HG03196 (cell line): Measurements from ENCODE around the gene SVBP.
"Not testable (repeated sequence)": the region's sequence is repeated elsewhere in the genome, so short reads cannot be mapped to it uniquely, and the experiment has no call there.

Experiments
- ATAC-seq: cut with Tn5 transposase; IDR thresholded peaks from one replicate; pipeline ENCODE4 v1.9.1; 2021; ENCODE audit not compliant: unreplicated experiment

Gene SVBP

GRCh38 chr1:42841440-42842147 lies 24.4 kb upstream of the SVBP start:
- no peak for ATAC-seq

GRCh38 chr1:42841010-42841409 lies 23.8 kb upstream of the SVBP start:
- no peak for ATAC-seq

- ATAC-seq, result no peak
Measured at GRCh38 chr1:42838482-42839190, 21.4 kb upstream of the SVBP start.

- no peak for ATAC-seq
Measured at GRCh38 chr1:42837709-42838108, 20.5 kb upstream of the SVBP start.

- ATAC-seq, result no peak
Measured at GRCh38 chr1:42835422-42835821, 18.2 kb upstream of the SVBP start.

GRCh38 chr1:42834803-42835202 lies 17.6 kb upstream of the SVBP start:
- no peak for ATAC-seq

- no peak for ATAC-seq
Measured at GRCh38 chr1:42833981-42834380, 16.8 kb upstream of the SVBP start.

- no peak for ATAC-seq
Measured at GRCh38 chr1:42832641-42833240, 15.5 kb upstream of the SVBP start.

GRCh38 chr1:42831273-42831672 lies 14.1 kb upstream of the SVBP start:
- no peak for ATAC-seq

GRCh38 chr1:42830631-42831030 lies 13.4 kb upstream of the SVBP start:
- no peak for ATAC-seq

- no peak for ATAC-seq
Measured at GRCh38 chr1:42825036-42825851, 8.0 kb upstream of the SVBP start.

- ATAC-seq, result no peak
Measured at GRCh38 chr1:42824481-42825035, 7.4 kb upstream of the SVBP start.

GRCh38 chr1:42822800-42823392 lies 5.7 kb upstream of the SVBP start:
- ATAC-seq, result no peak

- no peak for ATAC-seq
Measured at GRCh38 chr1:42821690-42822089, 4.5 kb upstream of the SVBP start.

- no peak for ATAC-seq
Measured at GRCh38 chr1:42820813-42821212, 3.6 kb upstream of the SVBP start.

GRCh38 chr1:42817976-42818375 lies 779 bp upstream of the SVBP start:
- ATAC-seq, result no peak

GRCh38 chr1:42817440-42817767 lies 207 bp upstream of the SVBP start:
- no peak for ATAC-seq

GRCh38 chr1:42815941-42816584 lies 1.1 kb downstream of the SVBP start:
- ATAC-seq, result peak; percentile 5

GRCh38 chr1:42814815-42815214 lies 2.4 kb downstream of the SVBP start:
- ATAC-seq, result not testable (repeated sequence)

- ATAC-seq, result no peak
Measured at GRCh38 chr1:42807056-42807668, 10.0 kb downstream of the SVBP start.
